ENCODE data around the gene C1QL3. TPM values are rescaled to one million over a fixed set of nuclear protein-coding genes. Genes with fewer than 3 reads are reported as not detected.

C1QL3 gene
- polyA plus RNA-seq, 10 donors, result 0.12 to 1.2 (median 0.56) TPM

DNA sequence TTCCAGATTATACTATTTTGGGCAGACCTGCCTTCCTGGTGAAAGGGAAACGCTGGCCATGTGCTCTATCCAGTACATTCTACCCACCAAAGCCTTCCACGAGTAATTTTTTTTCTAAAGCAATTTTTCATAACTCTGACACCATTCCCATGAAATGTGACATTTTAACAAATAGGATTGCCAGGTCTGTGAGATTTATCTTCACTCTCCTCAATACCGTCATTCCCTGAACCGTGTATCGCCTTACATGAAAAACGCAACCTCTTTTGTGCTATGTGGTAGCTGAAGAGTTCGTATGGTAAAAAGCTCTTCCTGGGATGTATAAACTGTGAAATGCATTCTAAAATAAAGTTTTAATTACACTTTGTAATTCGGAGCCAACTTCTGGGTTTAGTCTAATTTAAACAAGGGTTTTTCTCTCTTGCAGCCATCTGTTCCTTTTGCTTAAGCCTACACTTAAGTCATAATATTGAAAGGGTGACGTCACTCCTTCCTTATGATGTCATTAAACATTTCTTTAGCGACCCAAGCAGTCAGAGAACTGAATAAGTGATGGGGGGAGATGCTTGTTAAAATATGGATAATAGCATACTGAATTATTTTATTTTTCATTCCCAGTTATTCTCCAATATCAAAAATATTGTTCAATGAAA is 27.7 kb downstream of the C1QL3 start:
- DNase-seq, result no peak

DNA sequence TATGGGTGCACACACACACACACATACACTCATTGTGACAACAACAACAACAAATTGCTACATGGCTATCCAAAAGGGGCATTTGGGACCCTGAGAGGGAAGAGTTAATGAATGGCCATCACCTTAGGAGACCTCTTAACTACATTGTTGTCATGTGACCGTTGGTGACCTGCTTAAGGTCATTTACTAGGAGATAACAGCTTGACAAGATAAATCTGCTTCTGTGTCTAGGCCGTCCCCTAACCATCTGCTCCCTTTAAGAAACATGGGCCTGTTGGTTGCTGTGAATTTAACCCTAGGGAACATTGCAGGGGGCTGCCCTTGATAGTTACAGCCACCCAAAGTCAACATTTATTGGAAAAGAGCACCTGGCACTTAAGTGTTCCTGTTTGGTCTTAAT is 29.7 kb downstream of the C1QL3 start:
- no peak for DNase-seq

DNA sequence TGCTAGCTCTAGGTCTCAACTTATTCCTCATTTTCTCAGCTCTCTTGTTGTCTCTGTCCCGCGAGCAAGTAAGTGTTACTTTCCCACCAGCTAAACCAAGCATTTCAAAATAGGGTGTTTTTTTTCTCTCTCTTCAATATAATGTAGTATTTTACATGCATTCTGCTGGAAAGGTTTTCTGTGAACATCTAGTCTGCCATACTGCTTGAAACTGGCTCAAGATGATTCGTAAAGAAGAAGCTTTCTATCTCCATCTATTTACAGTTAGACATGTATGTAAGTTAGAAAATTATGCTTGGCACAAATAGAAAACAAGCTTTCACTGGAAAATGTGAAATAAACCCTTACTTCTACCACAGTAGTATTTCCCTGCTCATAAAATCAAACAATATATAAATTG is 31.2 kb downstream of the C1QL3 start:
- no peak for DNase-seq

DNA sequence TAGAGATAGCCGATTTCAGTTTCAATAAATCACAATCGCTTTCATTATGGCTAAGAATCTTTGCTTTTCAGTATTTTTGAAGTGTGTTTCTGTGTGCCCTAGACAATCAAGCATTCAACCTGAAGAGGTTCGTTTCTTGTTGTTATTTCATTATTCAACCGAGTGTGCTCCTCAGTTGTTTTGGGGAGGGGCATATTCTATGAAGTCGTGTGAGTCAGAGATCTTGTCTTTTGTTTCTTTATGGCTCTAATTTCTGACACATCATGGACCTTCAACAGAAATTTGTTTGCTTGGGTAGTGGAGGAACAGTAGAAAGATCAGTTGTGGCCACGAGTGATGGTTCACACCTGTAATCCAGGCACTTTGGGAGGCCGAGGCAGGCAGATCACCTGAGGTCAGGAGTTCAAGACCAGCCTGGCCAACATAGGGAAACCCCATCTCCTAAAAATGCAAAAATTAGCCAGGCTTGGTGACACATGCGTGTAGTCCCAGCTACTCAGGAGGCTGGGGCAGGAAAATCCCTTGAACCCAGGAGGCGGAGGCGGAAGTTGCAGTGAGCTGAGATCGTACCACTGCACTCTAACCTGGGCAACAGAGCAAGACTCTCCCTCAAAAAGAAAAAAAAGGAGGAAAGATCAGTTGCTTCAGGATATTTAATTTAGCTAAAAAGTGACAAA is 38.3 kb downstream of the C1QL3 start:
- no peak for DNase-seq

DNA sequence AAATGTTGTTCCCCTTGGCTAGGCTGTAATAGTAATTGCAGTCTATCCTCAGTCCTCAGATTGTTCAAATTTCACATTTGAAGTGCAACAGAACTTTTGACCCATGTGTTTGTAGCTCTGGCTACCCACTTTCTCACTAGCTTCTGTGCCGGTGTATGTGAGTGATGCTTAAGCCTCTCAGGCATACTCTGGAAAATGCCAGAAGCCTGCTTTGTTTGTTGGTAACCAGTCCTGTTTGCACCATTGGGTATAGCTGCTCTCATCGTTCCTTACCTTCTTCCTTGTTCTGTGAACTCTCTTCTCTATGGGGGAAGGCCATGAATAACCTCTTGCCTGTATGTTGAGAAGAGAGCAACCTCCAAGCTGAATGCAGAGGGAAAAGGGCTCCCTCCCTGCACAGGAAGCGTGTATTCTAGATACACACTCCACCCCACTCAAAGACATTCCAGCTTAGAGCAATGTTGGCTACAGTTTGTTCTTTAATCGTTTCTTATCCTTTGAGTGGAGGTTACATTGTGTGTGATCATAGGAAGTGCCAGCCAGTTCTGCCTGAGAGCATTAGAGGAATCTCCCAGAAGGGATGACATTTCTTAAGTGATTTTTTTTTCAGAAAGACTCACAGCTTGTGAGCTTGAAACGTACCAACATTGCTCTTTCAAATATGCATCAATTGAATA is 40.5 kb downstream of the C1QL3 start:
- DNase-seq, result no peak

DNA sequence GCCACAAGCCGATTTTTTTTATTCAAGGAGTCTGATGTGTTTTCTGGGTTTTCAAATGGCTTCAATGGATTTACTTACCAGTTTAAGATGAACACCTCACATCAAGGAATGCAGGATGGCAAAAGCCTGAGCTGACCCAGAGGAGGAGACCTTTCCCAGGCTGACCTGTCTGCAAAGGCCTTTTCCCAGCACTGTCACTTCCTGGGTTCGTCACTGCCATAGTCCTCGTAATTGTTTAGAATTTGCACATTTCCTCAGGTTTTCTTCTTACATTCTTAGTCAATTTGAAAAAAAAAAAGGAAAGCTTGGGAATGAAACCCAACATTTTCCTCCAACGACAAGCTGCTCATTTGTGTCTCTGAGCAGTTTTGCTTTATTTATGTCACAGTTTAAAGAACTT is 42.9 kb downstream of the C1QL3 start:
- DNase-seq, result no peak

DNA sequence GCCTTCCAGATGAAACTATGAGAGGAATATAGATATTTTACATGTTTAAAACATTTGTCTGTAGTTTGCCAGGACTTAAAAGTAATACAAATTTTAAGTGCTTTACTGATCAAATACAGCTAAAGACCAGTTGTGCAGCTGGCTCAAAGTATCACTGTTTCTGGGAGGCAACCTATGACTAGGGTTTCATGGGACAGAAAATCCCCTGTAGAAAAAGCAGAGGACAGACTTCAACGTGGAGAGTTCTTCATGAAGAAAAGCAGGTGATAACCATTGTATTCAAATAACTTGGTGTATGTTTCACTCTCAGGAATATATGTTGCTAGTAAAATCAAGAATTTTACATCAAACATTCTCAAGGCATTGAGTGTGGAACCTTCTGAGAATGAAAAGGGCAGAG is 43.9 kb downstream of the C1QL3 start:
- DNase-seq, result no peak

DNA sequence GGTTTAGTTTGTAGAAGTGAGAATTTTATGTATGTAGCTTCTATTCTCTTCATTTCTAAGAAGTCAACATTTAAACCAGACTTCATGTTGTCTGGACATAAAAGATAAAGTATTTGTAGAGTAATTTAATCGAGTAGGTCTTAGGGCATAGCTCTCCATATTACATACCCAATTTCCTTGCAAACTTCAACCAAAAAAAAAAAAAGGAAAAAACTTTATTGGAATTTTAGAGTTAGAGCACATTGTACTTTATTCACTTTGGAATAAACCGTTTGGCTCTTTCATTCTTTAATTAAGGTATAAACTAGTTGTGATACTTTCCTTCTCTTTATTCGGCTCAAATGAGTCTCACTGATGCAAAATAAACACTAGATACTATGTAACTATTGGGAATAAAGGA is 48.9 kb downstream of the C1QL3 start:
- no peak for DNase-seq

DNA sequence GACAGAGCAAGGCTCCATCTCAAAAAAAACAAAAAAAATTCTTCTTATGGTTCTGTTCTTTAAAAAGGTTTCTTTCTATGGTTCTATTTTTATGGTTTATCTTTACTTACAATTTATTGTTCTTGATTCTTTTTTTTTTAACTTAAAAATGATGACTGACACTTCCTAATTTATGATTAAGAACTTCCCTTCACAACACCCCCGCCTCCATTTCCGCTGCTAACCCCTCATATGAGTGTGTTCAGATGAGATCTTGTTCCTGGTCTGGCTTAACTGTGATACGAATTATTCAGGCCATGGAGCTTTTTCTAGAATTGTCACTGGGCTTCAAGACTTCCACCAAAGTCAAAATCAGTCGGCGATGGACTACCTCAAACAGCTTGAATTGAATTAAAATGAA is 50.9 kb downstream of the C1QL3 start:
- DNase-seq, result no peak

DNA sequence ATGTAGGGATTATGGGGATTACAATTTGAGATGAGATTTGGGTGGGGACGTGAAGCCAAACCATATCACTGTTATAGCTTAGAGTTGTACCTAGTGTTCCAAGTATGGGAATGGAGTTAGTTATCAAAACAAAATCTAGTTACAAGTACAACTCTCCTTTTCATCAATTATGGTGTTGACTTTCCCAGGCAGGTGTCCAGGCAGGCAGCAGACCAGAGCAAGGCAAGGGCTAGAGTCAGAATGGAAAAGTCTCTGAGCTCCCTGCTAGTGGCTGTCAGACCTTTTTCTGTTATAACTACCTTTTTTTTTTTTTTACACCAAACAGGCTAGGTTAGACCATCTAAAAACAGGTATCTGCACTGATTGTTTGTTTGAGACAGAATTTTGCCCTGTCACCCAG is 55.7 kb downstream of the C1QL3 start:
- DNase-seq, result no peak

Other genes with a start within 250 kb of the C1QL3 start
- gene PTER, start 84.9 kb downstream of the C1QL3 start, polyA plus RNA-seq (ENCODE audit: insufficient read length in 10 of 10), result 1 to 10 TPM; 4.9 to 9.8 (median 7.1) TPM